Hepatocyte (in vitro differentiated cells): Measurements from ENCODE around the gene CCDC157. TPM values are rescaled to one million over a fixed set of nuclear protein-coding genes. Genes with fewer than 3 reads are reported as not detected.
"Not testable (repeated sequence)": the region's sequence is repeated elsewhere in the genome, so short reads cannot be mapped to it uniquely, and the experiment has no call there.

Experiments
- DNase-seq: peaks from one replicate; pipeline ENCODE4 v3.0.0-alpha.2; 2016; ENCODE audit warnings: low spot score
- H2AFZ ChIP-seq: fragments of 200-600 bp; sonication (generic); 2 replicates; pipeline ENCODE4 v1.6.0; 2016; ENCODE audit warnings: antibody characterized with exemption, mild to moderate bottlenecking
- H3K27ac ChIP-seq: fragments of 200-600 bp; sonication (generic); 2 replicates; pipeline ENCODE4 v1.5.1; 2016; ENCODE audit warnings: mild to moderate bottlenecking
- H3K27me3 ChIP-seq: fragments of 200-600 bp; sonication (generic); 2 replicates; pipeline ENCODE4 v1.6.1; 2016
- H3K36me3 ChIP-seq: fragments of 200-600 bp; sonication (generic); replicated peaks from 2 replicates; pipeline ENCODE4 v1.5.1; 2016; ENCODE audit warnings: low read depth; ENCODE audit not compliant: insufficient read depth
- H3K4me1 ChIP-seq: fragments of 200-600 bp; sonication (generic); 2 replicates; pipeline ENCODE4 v1.5.1; 2016; ENCODE audit warnings: mild to moderate bottlenecking, moderate library complexity; ENCODE audit not compliant: insufficient read depth
- H3K4me2 ChIP-seq: fragments of 200-600 bp; sonication (generic); 2 replicates; pipeline ENCODE4 v1.6.0; 2016
- H3K4me3 ChIP-seq: fragments of 200-600 bp; sonication (generic); 2 replicates; pipeline ENCODE4 v1.5.1; 2016; ENCODE audit warnings: mild to moderate bottlenecking
- H3K79me2 ChIP-seq: fragments of 200-600 bp; sonication (generic); 2 replicates; pipeline ENCODE4 v1.6.0; 2017; ENCODE audit warnings: mild to moderate bottlenecking
- H3K9me2 ChIP-seq: fragments of 200-600 bp; sonication (generic); replicated peaks from 2 replicates; pipeline ENCODE4 v1.6.0; 2017; ENCODE audit warnings: mild to moderate bottlenecking; ENCODE audit not compliant: insufficient read depth
- H3K9me3 ChIP-seq: fragments of 200-600 bp; sonication (generic); 2 replicates; pipeline ENCODE4 v1.5.1; 2016; ENCODE audit warnings: low read depth, mild to moderate bottlenecking
- H4K20me1 ChIP-seq: fragments of 200-600 bp; sonication (generic); 2 replicates; pipeline ENCODE4 v1.6.0; 2016; ENCODE audit warnings: mild to moderate bottlenecking; ENCODE audit not compliant: insufficient read depth, poor library complexity, severe bottlenecking
- CTCF ChIP-seq: fragments of 200-600 bp; sonication (generic); IDR thresholded peaks from 2 replicates; pipeline ENCODE4 v1.5.1; 2016; ENCODE audit warnings: antibody characterized with exemption, mild to moderate bottlenecking; ENCODE audit not compliant: poor library complexity
- EZH2 ChIP-seq: fragments of 200-600 bp; sonication (generic); IDR thresholded peaks from 2 replicates; pipeline ENCODE4 v1.6.1; 2016; ENCODE audit warnings: antibody characterized with exemption, mild to moderate bottlenecking, borderline replicate concordance
- EZH2phosphoT487 ChIP-seq: fragments of 200-600 bp; sonication (generic); IDR thresholded peaks from one replicate; pipeline ENCODE4 v1.6.1; 2018; ENCODE audit warnings: antibody characterized with exemption, mild to moderate bottlenecking, low read depth, moderate library complexity; ENCODE audit not compliant: unreplicated experiment, severe bottlenecking
- WGBS: methylation state at CpG from one replicate; pipeline ENCODE4 v1.1.6; 2016; ENCODE audit warnings: low lambda C conversion rate; ENCODE audit errors: missing lambda C conversion rate; 5-methylcytosine and 5-hydroxymethylcytosine counted together
- polyA plus RNA-seq: library from polyadenylated mRNA; unstranded; fragments of >200 nt; fragmentation: Nextera tagmentation; extraction: Ambion mirVana; gene quantifications from 2 replicates; pipeline ENCODE4 v1.2.1, GENCODE V29; 2016
- total RNA-seq: library from RNA; depleted of rRNA; stranded (reverse); fragments of >200 nt; gene quantifications from 2 replicates; pipeline ENCODE4 v1.2.3, GENCODE V29; 2014

The CCDC157 gene
- total and polyA plus RNA-seq, 2 experiments from 2014 or later = 4.1 to 5.4 TPM

- H3K27ac ChIP-seq = no peak overlapping the region
- H2AFZ ChIP-seq = no peak overlapping the region
- DNase-seq = no peak
- WGBS = 93% methylated on average over 5 of the region's 5 CpGs
- peaks cover 9% of the 10 kb centered on the region for H3K79me2 ChIP-seq
- TF ChIP-seq CTCF = no peak
- no peak for TF ChIP-seq EZH2
- no peak for TF ChIP-seq EZH2phosphoT487
- no peaks in the 10 kb centered on the region for H3K9me3 ChIP-seq
- peaks cover 5% of the 10 kb centered on the region for H3K4me1 ChIP-seq
- H3K4me2 ChIP-seq = no peak overlapping the region
- no peaks in the 10 kb centered on the region for H3K9me2 ChIP-seq
- no peaks in the 10 kb centered on the region for H3K36me3 ChIP-seq
- H4K20me1 ChIP-seq = no peaks in the 10 kb centered on the region
- no peak overlapping the region for H3K4me3 ChIP-seq
- no peaks in the 10 kb centered on the region for H3K27me3 ChIP-seq
These were observed 42.9 kb downstream of the CCDC157 start for GRCh38 chr22:30399718-30400117.

- Histone ChIP-seq H3K4me1 (peaks cover 5% of the 10 kb centered on the region), H2AFZ (no peak overlapping the region), H3K9me2 (no peaks in the 10 kb centered on the region), H3K4me2 (no peak overlapping the region), H3K4me3 (no peak overlapping the region), H4K20me1 (no peaks in the 10 kb centered on the region), H3K79me2 (peaks cover 9% of the 10 kb centered on the region), H3K27ac (no peak overlapping the region), H3K27me3 (no peaks in the 10 kb centered on the region), H3K9me3 (no peaks in the 10 kb centered on the region), H3K36me3 (no peaks in the 10 kb centered on the region)
- TF ChIP-seq EZH2 = no peak
- TF ChIP-seq EZH2phosphoT487 = no peak
- no peak for TF ChIP-seq CTCF
- 92% methylated on average over 1 of the region's 1 CpG for WGBS
- DNase-seq = no peak
These were observed 43.4 kb downstream of the CCDC157 start for GRCh38 chr22:30400159-30400558.

DNA sequence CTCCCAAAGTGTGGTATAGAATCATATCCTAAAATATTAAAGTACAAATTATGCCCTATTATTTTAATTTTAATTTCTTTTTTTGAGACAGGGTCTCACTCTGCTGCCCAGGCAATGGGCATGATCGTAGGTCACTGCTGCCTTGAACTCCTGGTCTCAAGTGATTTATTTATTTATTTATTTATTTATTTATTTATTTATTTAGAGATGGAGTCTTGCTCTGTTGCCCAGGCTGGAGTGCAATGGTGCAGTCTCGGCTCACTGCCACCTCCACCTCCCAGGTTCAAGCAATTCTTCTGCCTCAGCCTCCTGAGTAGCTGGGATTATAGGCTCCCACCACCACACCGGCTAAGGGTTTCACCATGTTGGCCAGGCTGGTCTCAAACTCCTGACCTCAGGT lies 44.2 kb downstream of the CCDC157 start:
- WGBS = 94% methylated on average over 3 of the region's 3 CpGs
- not testable (repeated sequence) for H3K36me3 ChIP-seq, H3K9me3 ChIP-seq, H3K27me3 ChIP-seq, H3K27ac ChIP-seq, H3K4me1 ChIP-seq, H4K20me1 ChIP-seq, H2AFZ ChIP-seq, H3K4me3 ChIP-seq, H3K9me2 ChIP-seq, DNase-seq, H3K79me2 ChIP-seq, H3K4me2 ChIP-seq

DNA sequence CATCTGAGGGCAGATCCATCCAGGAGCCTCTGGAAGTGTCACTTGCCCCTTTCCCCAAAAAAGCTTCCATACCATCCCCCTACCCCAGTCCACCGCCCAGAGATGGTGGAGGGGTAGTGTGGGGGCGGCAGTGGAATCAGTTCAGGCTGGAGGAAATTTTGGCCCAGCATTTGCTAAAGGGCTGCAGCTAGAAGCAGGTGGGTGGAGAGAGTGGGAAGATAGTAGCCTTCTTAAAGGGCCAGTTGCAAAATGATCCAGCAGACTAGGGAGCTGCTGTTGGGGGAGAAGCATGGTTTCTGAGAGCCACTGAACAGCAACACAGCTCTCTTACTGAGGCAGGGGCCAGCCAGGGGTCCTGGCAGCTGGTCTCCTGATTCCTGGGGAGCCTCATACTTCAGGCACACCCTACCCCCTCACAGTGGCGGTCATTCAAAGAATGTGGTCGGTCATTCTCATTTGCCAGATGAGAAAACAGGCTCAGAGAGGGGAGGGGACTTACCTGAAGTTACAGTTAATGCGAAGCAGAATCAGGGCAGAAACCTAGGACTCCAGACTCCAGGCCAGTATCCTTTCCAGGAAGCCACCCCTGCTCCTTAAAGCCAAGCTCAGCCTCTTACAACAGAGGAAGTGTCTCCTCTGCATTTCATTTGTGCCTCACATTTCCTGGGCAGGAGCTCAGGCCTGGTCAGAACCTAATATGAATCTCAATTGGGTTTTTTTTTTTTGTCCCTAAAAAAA lies 45.4 kb downstream of the CCDC157 start:
- H3K36me3 ChIP-seq = no peaks in the 10 kb centered on the region
- H3K79me2 ChIP-seq = peaks cover 6% of the 10 kb centered on the region
- H3K27ac ChIP-seq = no peak overlapping the region
- H2AFZ ChIP-seq = no peak overlapping the region
- H3K27me3 ChIP-seq = no peaks in the 10 kb centered on the region
- H3K4me1 ChIP-seq = no peaks in the 10 kb centered on the region
- DNase-seq = no peak
- 58% methylated on average over 5 of the region's 5 CpGs for WGBS
- H3K4me2 ChIP-seq = no peak overlapping the region
- H3K4me3 ChIP-seq = no peak overlapping the region
- no peak for TF ChIP-seq EZH2
- no peak for TF ChIP-seq CTCF
- no peak for TF ChIP-seq EZH2phosphoT487
- H3K9me2 ChIP-seq = no peaks in the 10 kb centered on the region
- H3K9me3 ChIP-seq = no peaks in the 10 kb centered on the region
- no peaks in the 10 kb centered on the region for H4K20me1 ChIP-seq

GRCh38 chr22:30402766-30403104 lies 45.9 kb downstream of the CCDC157 start:
- H3K4me1 ChIP-seq, H3K9me2 ChIP-seq, H3K9me3 ChIP-seq, DNase-seq, H3K27ac ChIP-seq, H2AFZ ChIP-seq, H3K4me3 ChIP-seq, H3K4me2 ChIP-seq, H3K36me3 ChIP-seq, H3K27me3 ChIP-seq, H4K20me1 ChIP-seq, H3K79me2 ChIP-seq: not testable (repeated sequence)
- WGBS = 95% methylated on average over 5 of the region's 5 CpGs
